Heart left ventricle (tissue), 16 donors: ENCODE results near the gene NBAS. TPM values are rescaled to one million over a fixed set of nuclear protein-coding genes. Genes with fewer than 3 reads are reported as not detected.

Source experiments
- ATAC-seq, 4 donors: fragments of 200-7000 bp; cut with Tn5 transposase; one replicate each; pipeline ENCODE4 v1.9.1; 2020 to 2022; ENCODE audit warnings: moderate library complexity in 4 of 4, mild to moderate bottlenecking in 3 of 4, moderate number of reproducible peaks in 1 of 4
- DNase-seq, 5 donors: peaks; one replicate each; pipeline ENCODE4 v3.0.0-alpha.2; 2020
- H3K27ac ChIP-seq, 12 donors: fragments of 200-600 bp; sonication (generic) in 4 of 12; one replicate each; pipeline versions ENCODE4 v1.5.0 to v1.8.0; 2016 to 2022; ENCODE audit warnings: mild to moderate bottlenecking in 2 of 12
- H3K27me3 ChIP-seq, 9 donors: fragments of 200-600 bp; sonication (generic) in 2 of 9; one replicate each; pipeline versions ENCODE4 v1.5.1 to v1.8.0; 2016 to 2022; ENCODE audit warnings: mild to moderate bottlenecking in 3 of 9
- H3K36me3 ChIP-seq, 9 donors: fragments of 200-600 bp; sonication (generic) in 2 of 9; one replicate each; pipeline versions ENCODE4 v1.5.0 to v1.8.0; 2018 to 2022; ENCODE audit warnings: mild to moderate bottlenecking in 2 of 9
- H3K4me1 ChIP-seq, 12 donors: fragments of 200-600 bp; sonication (generic) in 4 of 12; one replicate each; pipeline versions ENCODE4 v1.5.0 to v1.8.0; 2016 to 2022; ENCODE audit warnings: mild to moderate bottlenecking in 3 of 12
- H3K4me3 ChIP-seq, 12 donors: fragments of 200-600 bp; sonication (generic) in 4 of 12; one replicate each; pipeline versions ENCODE4 v1.5.0 to v1.8.0; 2017 to 2022; ENCODE audit warnings: mild to moderate bottlenecking in 9 of 12, moderate library complexity in 4 of 12
- H3K9me3 ChIP-seq, 12 donors: fragments of 200-600 bp; sonication (generic) in 4 of 12; one replicate each; pipeline versions ENCODE4 v1.5.0 to v1.8.0; 2016 to 2022; ENCODE audit warnings: mild to moderate bottlenecking in 1 of 12
- POLR2A ChIP-seq, 2 donors: fragments of 450-650 bp; IDR thresholded peaks; one replicate each; pipeline ENCODE4 v1.6.1; 2017; ENCODE audit warnings: antibody characterized with exemption in 2 of 2, mild to moderate bottlenecking in 2 of 2, moderate library complexity in 2 of 2
- WGBS, 4 donors: extraction: QIAGEN DNeasy Blood & Tissue Kit in 2 of 4; methylation state at CpG; one replicate each; pipeline versions ENCODE4 v1.1.5 to v1.1.7; 2013 to 2018; 5-methylcytosine and 5-hydroxymethylcytosine counted together
- intact Hi-C, 10 donors: fragments of 100-400 bp; cut with DNase I; formaldehyde crosslinking; loops; one replicate each; pipeline versions ENCODE4 v1.11.1 to v1.14.2; 2022
- polyA plus RNA-seq, 2 donors: library from polyadenylated mRNA; stranded (reverse); fragments of 200-250 nt; gene quantifications; one replicate each; pipeline ENCODE4 v1.2.3, GENCODE V29; 2013
- total RNA-seq, 9 donors: library from RNA; depleted of rRNA in 2 of 9; stranded (reverse); fragments of >200 nt in 2 of 9; fragmentation: NEBNext Ultra II Directional in 3 of 9; extraction: Animal tissue kit (Norgen Biotek cat#: 25700) in 3 of 9; gene quantifications; one replicate each; pipeline versions ENCODE4 v1.1.0 to v1.2.4, GENCODE V29; 2016 to 2023
- TF ChIP-seq, protein P1 (sequence below), 12 donors: fragments of 200-600 bp; sonication (generic) in 4 of 12; IDR thresholded peaks; one replicate each; pipeline versions ENCODE4 v1.5.0 to v1.8.0; 2018 to 2022; ENCODE audit warnings: antibody characterized with exemption in 12 of 12, mild to moderate bottlenecking in 5 of 12
- donor health status: ischemic (EF 13 %, LVEDD 7.1; RV severe dilation, severe dysfunction).
- donor health status: healthy with polysubstance abuse.
- donor health status: DM: no; HTN: yes; CAD: no.
- donor health status: DM: no; HTN: no; CAD: no.
- donor health status: ischemic (EF 25% LVEDD 6.9; RV normal size, moderate dysfunction).
- donor health status: ischemic (EF 25% LVEDD 5.7; RV mildly dilated, moderate dysfunction).
- donor health status: healthy.
- donor health status: DM: yes; HTN: yes; CAD: no.
- donor health status: ischemic (EF 35%, LVEDD 5.7; RV mildly dilated, moderate dysfunction).
- donor health status: nonischemic (EF 11% LVEDD 7.7; RV severe dilation, severe dysfunction).
- donor health status: DM: yes; HTN: yes; CAD: no.
- donor health status: PGD.
- donor health status: ischemic (EF 29% LVEDD 5.4; RV normal size, mild dysfunction).
- donor health status: nonischemic (EF 23%, LVEDD 6.1; RV moderate dilation, normal function).

Gene NBAS
- total and polyA plus RNA-seq, 11 donors = 23.1 to 63.0 (median 50.5) TPM

DNA sequence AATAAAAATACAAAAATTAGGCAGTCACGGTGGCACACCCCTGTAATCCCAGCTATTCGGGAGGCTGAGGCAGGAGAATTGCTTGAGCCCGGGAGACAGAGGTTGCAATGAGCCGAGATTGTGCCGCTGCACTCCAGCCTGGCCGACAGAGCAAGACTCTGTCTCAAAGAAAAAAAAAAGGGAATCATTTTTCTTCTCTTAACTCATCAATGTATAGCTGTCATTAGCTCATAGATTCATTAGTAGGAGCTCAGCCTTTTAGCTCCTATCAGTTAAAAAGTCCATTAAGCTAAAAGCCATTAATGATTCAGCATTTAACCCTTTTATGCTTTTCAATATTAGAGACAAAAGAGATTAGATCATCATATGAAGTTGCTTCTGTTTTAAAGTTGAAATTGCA, 5.8 kb upstream of the NBAS start:
- intact Hi-C loops = no loop called here
- TF ChIP-seq POLR2A (IDR thresholded peaks at IDR 0.05) = no peak
- TF ChIP-seq, protein P1, sequence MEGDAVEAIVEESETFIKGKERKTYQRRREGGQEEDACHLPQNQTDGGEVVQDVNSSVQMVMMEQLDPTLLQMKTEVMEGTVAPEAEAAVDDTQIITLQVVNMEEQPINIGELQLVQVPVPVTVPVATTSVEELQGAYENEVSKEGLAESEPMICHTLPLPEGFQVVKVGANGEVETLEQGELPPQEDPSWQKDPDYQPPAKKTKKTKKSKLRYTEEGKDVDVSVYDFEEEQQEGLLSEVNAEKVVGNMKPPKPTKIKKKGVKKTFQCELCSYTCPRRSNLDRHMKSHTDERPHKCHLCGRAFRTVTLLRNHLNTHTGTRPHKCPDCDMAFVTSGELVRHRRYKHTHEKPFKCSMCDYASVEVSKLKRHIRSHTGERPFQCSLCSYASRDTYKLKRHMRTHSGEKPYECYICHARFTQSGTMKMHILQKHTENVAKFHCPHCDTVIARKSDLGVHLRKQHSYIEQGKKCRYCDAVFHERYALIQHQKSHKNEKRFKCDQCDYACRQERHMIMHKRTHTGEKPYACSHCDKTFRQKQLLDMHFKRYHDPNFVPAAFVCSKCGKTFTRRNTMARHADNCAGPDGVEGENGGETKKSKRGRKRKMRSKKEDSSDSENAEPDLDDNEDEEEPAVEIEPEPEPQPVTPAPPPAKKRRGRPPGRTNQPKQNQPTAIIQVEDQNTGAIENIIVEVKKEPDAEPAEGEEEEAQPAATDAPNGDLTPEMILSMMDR (IDR thresholded peaks at IDR 0.05) = no peak
- Histone ChIP-seq H3K27me3 (no peaks in the 10 kb centered on the region), H3K4me1 (peaks cover 0 to 5% (median 0%) of the 10 kb centered on the region in 12 donors), H3K36me3 (no peaks in the 10 kb centered on the region), H3K27ac (no peak overlapping the region), H3K4me3 (no peak overlapping the region), H3K9me3 (no peaks in the 10 kb centered on the region)
- ATAC-seq = no peak
- no peak for DNase-seq
- WGBS, 4 donors = 83 to 90% (median 88%) methylated on average over 6 of the region's 6 CpGs

DNA sequence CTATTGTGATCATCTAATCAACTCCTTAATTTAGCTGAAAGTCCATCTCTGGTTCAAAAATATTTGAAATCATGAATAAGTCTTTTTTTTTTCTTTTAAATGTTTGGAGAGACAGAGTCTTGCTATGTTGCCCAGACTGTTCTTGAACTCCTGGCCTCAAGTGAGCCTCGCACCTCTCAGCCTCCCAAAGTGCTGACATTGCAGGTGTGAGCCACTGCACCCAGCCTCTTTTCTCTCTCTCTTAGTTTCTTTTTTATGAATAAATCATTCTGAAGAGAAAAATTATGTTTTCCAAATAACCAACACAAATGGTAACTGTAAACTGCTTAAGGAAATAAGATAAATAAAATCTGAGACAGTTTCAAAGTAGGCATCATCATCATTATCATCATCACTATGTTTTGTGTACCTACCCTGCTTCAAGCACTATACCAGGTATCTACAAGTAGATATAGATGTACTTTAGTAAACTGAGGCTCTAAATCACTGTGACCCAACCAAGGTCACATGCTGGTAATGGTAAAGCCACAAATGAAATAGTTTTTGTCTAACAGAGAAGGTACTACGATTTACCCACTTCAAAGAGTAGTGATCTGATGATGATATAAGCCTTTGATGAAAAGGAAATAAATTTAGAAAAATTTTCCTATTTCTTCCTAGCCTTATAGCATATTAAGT, 5.0 kb upstream of the NBAS start:
- Histone ChIP-seq H3K4me3 (no peak overlapping the region), H3K27me3 (no peaks in the 10 kb centered on the region), H3K4me1 (peaks cover 0 to 6% (median 0%) of the 10 kb centered on the region in 12 donors), H3K36me3 (no peaks in the 10 kb centered on the region), H3K27ac (no peak overlapping the region), H3K9me3 (no peaks in the 10 kb centered on the region)
- no peak for DNase-seq
- WGBS, 4 donors = 35 to 43% (median 39%) methylated on average over 2 of the region's 2 CpGs
- intact Hi-C loops = no loop called here
- TF ChIP-seq, protein P1 (IDR thresholded peaks at IDR 0.05) = no peak
- TF ChIP-seq POLR2A (IDR thresholded peaks at IDR 0.05) = no peak
- ATAC-seq = no peak

DNA sequence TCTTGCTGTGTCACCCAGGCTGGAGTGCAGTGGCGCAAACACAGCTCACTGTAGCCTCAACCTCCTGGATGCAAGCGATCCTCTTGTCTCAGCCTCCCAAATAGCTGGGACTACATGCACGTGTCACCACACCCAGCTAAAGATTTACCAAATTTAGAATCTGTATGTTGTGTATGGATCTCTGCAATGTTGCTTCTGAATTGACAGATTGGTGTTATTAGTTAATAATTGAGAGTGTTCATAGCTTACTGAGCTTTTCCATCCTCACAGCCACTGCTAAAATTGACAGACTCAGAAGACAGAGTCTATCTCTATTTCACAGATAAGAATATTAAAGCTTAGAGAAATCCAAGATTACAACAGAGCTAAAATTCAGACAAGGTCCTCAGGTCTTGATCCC, 4.3 kb upstream of the NBAS start:
- Histone ChIP-seq H3K36me3 (no peaks in the 10 kb centered on the region), H3K4me3 (no peak overlapping the region), H3K27me3 (no peaks in the 10 kb centered on the region), H3K4me1 (peaks cover 0 to 6% (median 0%) of the 10 kb centered on the region in 12 donors), H3K27ac (no peak overlapping the region), H3K9me3 (no peaks in the 10 kb centered on the region)
- WGBS, 4 donors = 77 to 84% (median 80%) methylated on average over 3 of the region's 3 CpGs
- no peak for DNase-seq
- intact Hi-C loops = no loop called here
- ATAC-seq = no peak
- no peak for TF ChIP-seq POLR2A (IDR thresholded peaks at IDR 0.05)
- TF ChIP-seq, protein P1 (IDR thresholded peaks at IDR 0.05) = no peak

DNA sequence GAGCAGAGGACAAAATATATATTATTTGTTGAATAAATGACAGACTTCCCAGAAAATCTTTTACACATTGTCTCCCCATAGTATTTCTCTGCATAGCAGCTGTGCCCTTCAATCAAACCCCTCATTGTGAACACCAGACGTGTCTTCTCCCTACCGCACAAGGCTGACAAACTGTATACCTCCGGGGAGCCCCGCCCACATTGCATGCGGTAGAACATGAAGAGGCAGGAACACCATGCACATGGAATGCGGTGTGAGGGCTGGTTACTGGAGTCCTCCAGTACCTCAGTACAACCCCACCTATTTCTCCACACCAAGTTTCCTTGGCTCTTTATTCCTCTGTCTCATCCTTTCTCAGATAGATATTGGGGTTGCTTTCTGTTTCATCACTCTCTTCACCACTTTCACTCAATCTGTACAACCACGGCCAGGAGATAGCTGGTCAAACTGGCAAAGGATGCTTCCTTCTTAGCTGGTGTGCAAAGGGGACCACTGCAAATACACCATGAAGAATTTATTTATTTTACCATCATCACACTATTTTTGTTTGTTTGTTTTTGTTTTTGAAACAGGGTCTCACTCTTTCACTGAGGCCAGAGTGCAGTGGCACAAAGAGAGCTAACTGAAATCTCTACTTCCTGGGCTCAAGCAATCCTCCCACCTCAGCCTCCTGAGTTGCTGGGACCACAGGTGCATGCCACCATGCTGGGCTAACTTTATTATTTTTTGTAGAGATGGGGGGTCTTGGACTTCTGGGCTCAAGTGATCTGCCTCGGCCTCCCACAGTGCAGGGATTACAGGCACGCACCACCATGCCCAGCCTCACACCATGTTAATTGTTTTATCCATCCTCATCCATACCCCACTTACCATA, 2.3 kb upstream of the NBAS start:
- intact Hi-C loops = no loop called here
- TF ChIP-seq, protein P1 (IDR thresholded peaks at IDR 0.05) = no peak
- no peak for TF ChIP-seq POLR2A (IDR thresholded peaks at IDR 0.05)

More for the DNA sequence above, 2.3 kb upstream of the NBAS start:
- Histone ChIP-seq H3K4me1 (peaks cover 0 to 21% (median 14%) of the 10 kb centered on the region in 12 donors), H3K36me3 (no peaks in the 10 kb centered on the region), H3K9me3 (no peaks in the 10 kb centered on the region), H3K4me3 (no peak overlapping the region), H3K27ac (no peak overlapping the region), H3K27me3 (no peaks in the 10 kb centered on the region)
- no peak for DNase-seq
- ATAC-seq = no peak
- 81 to 88% (median 88%) methylated on average over 9 of the region's 9 CpGs for WGBS, 4 donors
